H1 (cell line): ENCODE data around the gene MPRIP. TPM values are rescaled to one million over a fixed set of nuclear protein-coding genes. Genes with fewer than 3 reads are reported as not detected.

Experiments
- CTCF ChIA-PET: fragments of 300-600 bp; sonication (Branson Sonifier 250); formaldehyde crosslinking; loops from one replicate; lab custom pipeline; 2021; ENCODE audit not compliant: partially characterized antibody; lab: Charles Lee
- POLR2A ChIA-PET: fragments of 300-600 bp; sonication (Branson Sonifier 250); formaldehyde crosslinking; loops from one replicate; lab custom pipeline; 2021; ENCODE audit warnings: inconsistent platforms; ENCODE audit not compliant: partially characterized antibody; lab: Charles Lee
- DNase-seq, 2 experiments: peaks; one replicate each; pipeline versions ENCODE4 v3.0.0 to v3.0.0-alpha.2; 2010 to 2022; ENCODE audit warnings: low spot score in 2 of 2, low read depth in 1 of 2, mixed read lengths in 1 of 2
- FAIRE-seq: peaks from 2 replicates; lab custom pipeline; 2011; peaks lifted over from hg19 to GRCh38; lab: Jason Lieb, UNC
- H2AFZ ChIP-seq: 2 replicates; pipeline ENCODE4 v1.8.1; 2012; ENCODE audit warnings: low read length, inconsistent platforms
- H2AK5ac ChIP-seq: 2 replicates; pipeline ENCODE4 v1.6.1; 2013; ENCODE audit warnings: low read depth, low read length
- H2BK120ac ChIP-seq: replicated peaks from 2 replicates; pipeline ENCODE3; 2013; ENCODE audit warnings: low read depth, low read length, inconsistent platforms
- H2BK12ac ChIP-seq: 2 replicates; pipeline ENCODE4 v1.6.1; 2013; ENCODE audit warnings: low read depth, low read length
- H2BK15ac ChIP-seq: 2 replicates; pipeline ENCODE4 v1.6.1; 2013; ENCODE audit warnings: low read length
- H2BK20ac ChIP-seq: 2 replicates; pipeline ENCODE4 v1.6.1; 2013; ENCODE audit warnings: low read length
- H2BK5ac ChIP-seq: 2 replicates; pipeline ENCODE4 v1.6.1; 2013; ENCODE audit warnings: low read depth, low read length
- H3K14ac ChIP-seq: 2 replicates; pipeline ENCODE4 v1.6.1; 2013; ENCODE audit warnings: inconsistent platforms; ENCODE audit not compliant: insufficient read length
- H3K18ac ChIP-seq: 2 replicates; pipeline ENCODE4 v1.6.1; 2013; ENCODE audit warnings: low read length; ENCODE audit errors: extremely low read depth
- H3K23ac ChIP-seq: 2 replicates; pipeline ENCODE4 v1.6.1; 2013; ENCODE audit warnings: inconsistent platforms; ENCODE audit not compliant: insufficient read length
- H3K23me2 ChIP-seq: 2 replicates; pipeline ENCODE4 v1.6.1; 2013; ENCODE audit warnings: low read depth, low read length
- H3K27ac ChIP-seq: 2 replicates; pipeline ENCODE4 v1.6.1; 2011; ENCODE audit warnings: low read depth, low read length, inconsistent platforms
- H3K27me3 ChIP-seq, 4 experiments: replicated peaks in 1 of 4; 1 replicate in 1 of 4; 2 replicates in 3 of 4; pipeline versions ENCODE4 v1.6.1 to v1.8.1; 2011 to 2013; ENCODE audit warnings: low read length in 3 of 4, mild to moderate bottlenecking in 3 of 4, inconsistent platforms in 2 of 4, mixed read lengths in 2 of 4, moderate library complexity in 1 of 4; ENCODE audit not compliant: control insufficient read depth in 3 of 4, insufficient read depth in 3 of 4; ENCODE audit errors: extremely low read depth in 1 of 4
- H3K36me3 ChIP-seq, 4 experiments: 2 replicates each; pipeline versions ENCODE4 v1.6.1 to v1.8.1; 2011 to 2013; ENCODE audit warnings: mild to moderate bottlenecking in 4 of 4, low read length in 3 of 4, moderate library complexity in 2 of 4, control low read depth in 1 of 4, inconsistent platforms in 1 of 4; ENCODE audit not compliant: insufficient read depth in 4 of 4, control insufficient read depth in 2 of 4
- H3K4ac ChIP-seq: replicated peaks from 2 replicates; pipeline ENCODE3; 2013; ENCODE audit warnings: low read length, low read depth, mixed read lengths, inconsistent platforms; ENCODE audit not compliant: insufficient read length
- H3K4me1 ChIP-seq, 4 experiments: replicated peaks in 1 of 4; 1 replicate in 1 of 4; 2 replicates in 3 of 4; pipeline versions ENCODE4 v1.6.1 to v1.8.1; 2011 to 2013; ENCODE audit warnings: low read length in 3 of 4, inconsistent platforms in 2 of 4, mixed read lengths in 1 of 4; ENCODE audit not compliant: insufficient read depth in 4 of 4, control insufficient read depth in 3 of 4
- H3K4me2 ChIP-seq, 2 experiments: 2 replicates each; pipeline versions ENCODE4 v1.6.1 to v1.8.1; 2011 to 2013; ENCODE audit warnings: low read depth in 2 of 2, low read length in 2 of 2, control low read depth in 1 of 2, inconsistent platforms in 1 of 2, mild to moderate bottlenecking in 1 of 2; ENCODE audit not compliant: insufficient read depth in 1 of 2
- H3K4me3 ChIP-seq, 4 experiments: fragments of 200-600, 300-600 bp in 1 of 4; sonication (generic), shearing (Covaris generic), sonication (Bioruptor Twin) in 1 of 4; 2 replicates each; pipeline versions ENCODE4 v1.5.1 to v1.8.1; 2011 to 2016; ENCODE audit warnings: low read length in 4 of 4, low read depth in 3 of 4, control low read depth in 2 of 4, inconsistent platforms in 2 of 4, mild to moderate bottlenecking in 2 of 4, mixed read lengths in 1 of 4, moderate library complexity in 1 of 4; ENCODE audit not compliant: insufficient read depth in 2 of 4; ENCODE audit errors: extremely low read depth in 1 of 4
- H3K56ac ChIP-seq: replicated peaks from 2 replicates; pipeline ENCODE3; 2013; ENCODE audit warnings: low read depth, mild to moderate bottlenecking, mixed read lengths, low read length, inconsistent platforms; ENCODE audit not compliant: insufficient read length
- H3K79me1 ChIP-seq: 2 replicates; pipeline ENCODE4 v1.6.1; 2013; ENCODE audit warnings: low read depth, low read length, control low read depth
- H3K79me2 ChIP-seq, 2 experiments: 2 replicates each; pipeline versions ENCODE4 v1.6.1 to v1.8.1; 2012 to 2013; ENCODE audit warnings: low read length in 2 of 2, mild to moderate bottlenecking in 2 of 2, inconsistent platforms in 1 of 2; ENCODE audit not compliant: insufficient read depth in 2 of 2, control insufficient read depth in 1 of 2
- H3K9ac ChIP-seq, 4 experiments: replicated peaks in 1 of 4; 1 replicate in 1 of 4; 2 replicates in 3 of 4; pipeline versions ENCODE4 v1.6.1 to v1.8.1; 2011 to 2013; ENCODE audit warnings: low read depth in 3 of 4, low read length in 3 of 4, control low read depth in 2 of 4, mild to moderate bottlenecking in 2 of 4, moderate library complexity in 2 of 4, inconsistent platforms in 1 of 4; ENCODE audit errors: extremely low read depth in 1 of 4
- H3K9me3 ChIP-seq, 2 experiments: 2 replicates each; pipeline versions ENCODE4 v1.6.1 to v1.8.1; 2012 to 2013; ENCODE audit warnings: mild to moderate bottlenecking in 2 of 2, moderate library complexity in 2 of 2, control low read depth in 1 of 2, inconsistent platforms in 1 of 2, low read depth in 1 of 2, low read length in 1 of 2, mixed read lengths in 1 of 2; ENCODE audit not compliant: insufficient read depth in 2 of 2
- H4K20me1 ChIP-seq, 2 experiments: replicated peaks in 1 of 2; 2 replicates each; pipeline versions ENCODE3 to v1.8.1; 2011 to 2013; ENCODE audit warnings: inconsistent platforms in 2 of 2, low read length in 2 of 2, mild to moderate bottlenecking in 1 of 2; ENCODE audit not compliant: insufficient read depth in 2 of 2, control insufficient read depth in 1 of 2
- H4K5ac ChIP-seq: 2 replicates; pipeline ENCODE4 v1.6.1; 2013; ENCODE audit warnings: low read length, low read depth, mixed read lengths, inconsistent platforms; ENCODE audit not compliant: insufficient read length
- H4K8ac ChIP-seq: 2 replicates; pipeline ENCODE4 v1.8.0; 2013; ENCODE audit warnings: mild to moderate bottlenecking, moderate library complexity, low read length, inconsistent platforms; ENCODE audit not compliant: insufficient read depth; ENCODE audit errors: extremely low read depth
- H4K91ac ChIP-seq: replicated peaks from 2 replicates; pipeline ENCODE3; 2013; ENCODE audit warnings: low read length, mixed read lengths, inconsistent platforms; ENCODE audit not compliant: insufficient read length
- BACH1 ChIP-seq: IDR thresholded peaks from 2 replicates; pipeline ENCODE4 v1.6.1; 2012; ENCODE audit warnings: low read length, improper control_type of control experiment
- E2F6 ChIP-seq: IDR thresholded peaks from 2 replicates; pipeline ENCODE4 v1.6.1; 2012; ENCODE audit warnings: inconsistent platforms
- FOSL1 ChIP-seq: IDR thresholded peaks from 2 replicates; pipeline ENCODE4 v1.6.1; 2011; ENCODE audit warnings: mild to moderate bottlenecking, low read depth, low read length, moderate library complexity; ENCODE audit not compliant: insufficient read depth
- GABPA ChIP-seq: IDR thresholded peaks from 2 replicates; pipeline ENCODE4 v1.6.1; 2011; ENCODE audit warnings: mild to moderate bottlenecking, low read length, moderate library complexity, borderline replicate concordance; ENCODE audit not compliant: insufficient read depth
- HDAC2 ChIP-seq, 2 experiments: fragments of 300-600 bp in 1 of 2; sonication (generic) in 1 of 2; IDR thresholded peaks; 2 replicates each; pipeline ENCODE4 v1.6.1; 2011 to 2012; ENCODE audit warnings: low read depth in 2 of 2, low read length in 2 of 2, mild to moderate bottlenecking in 2 of 2, moderate library complexity in 2 of 2, borderline replicate concordance in 1 of 2, inconsistent platforms in 1 of 2
- JUN ChIP-seq: IDR thresholded peaks from 2 replicates; pipeline ENCODE4 v1.6.1; 2011; ENCODE audit warnings: low read depth, mild to moderate bottlenecking, improper control_type of control experiment, low read length
- KDM4A ChIP-seq: IDR thresholded peaks from one replicate; pipeline ENCODE4 v1.7.1; 2012; ENCODE audit warnings: low read depth, mild to moderate bottlenecking, moderate library complexity, low read length, inconsistent platforms; ENCODE audit not compliant: severe bottlenecking
- KDM5A ChIP-seq: fragments of 200-600 bp; IDR thresholded peaks from 2 replicates; pipeline ENCODE4 v1.7.1; 2012; ENCODE audit warnings: mild to moderate bottlenecking, low read length, inconsistent platforms, mixed read lengths
- MAFK ChIP-seq: IDR thresholded peaks from 2 replicates; pipeline ENCODE4 v1.6.1; 2012; ENCODE audit warnings: low read depth, mild to moderate bottlenecking, improper control_type of control experiment, low read length
- SIRT6 ChIP-seq: IDR thresholded peaks from one replicate; pipeline ENCODE4 v1.7.1; 2012; ENCODE audit warnings: low read length, inconsistent platforms
- USF2 ChIP-seq: IDR thresholded peaks from 2 replicates; pipeline ENCODE4 v1.6.1; 2011; ENCODE audit warnings: low read length, improper control_type of control experiment
- WGBS, 2 experiments: shearing (Covaris generic) in 1 of 2; methylation state at CpG; one replicate each; pipeline versions ENCODE4 v1.1.6 to v1.1.7; 2013 to 2015; ENCODE audit warnings: low lambda C conversion rate in 2 of 2, mixed read lengths in 2 of 2, inconsistent platforms in 1 of 2, low coverage in 1 of 2, missing lambda C conversion rate in 1 of 2; ENCODE audit not compliant: insufficient replicate concordance in 2 of 2, insufficient coverage in 1 of 2, insufficient read length in 1 of 2; ENCODE audit errors: extremely low coverage in 1 of 2, missing lambda C conversion rate in 1 of 2; 5-methylcytosine and 5-hydroxymethylcytosine counted together
- polyA plus RNA-seq, 7 experiments: library from polyadenylated mRNA; depleted of rRNA in 3 of 7; stranded (reverse) in 5 of 7; unstranded in 2 of 7; fragments of >200 nt in 5 of 7; fragments of 200-250 nt in 2 of 7; gene quantifications; 1 replicate in 5 of 7; 2 replicates in 1 of 7; 4 replicates in 1 of 7; pipeline versions ENCODE4 v1.2.1 to v1.2.3, GENCODE V29; 2011 to 2013; ENCODE audit warnings: missing spikeins in 2 of 7, mixed read lengths in 2 of 7
- total RNA-seq: library from RNA; stranded (reverse); fragmentation: NEBNext Ultra II Directional; extraction: Animal tissue kit (Norgen Biotek cat#: 25700); gene quantifications from 2 replicates; pipeline ENCODE4 v1.2.1, GENCODE V29; 2021

The MPRIP gene
- total and polyA plus RNA-seq, 2 of the 8 experiments (the other 6 are each of a cell fraction or from before 2014, with no cell fraction given) = 48.6 to 146 TPM

GRCh38 chr17:17153709-17154108 lies 111.5 kb downstream of the MPRIP start:
- H3K27me3 ChIP-seq = no peaks in the 10 kb centered on the region
- H3K79me1 ChIP-seq = no peaks in the 10 kb centered on the region
- H2BK15ac ChIP-seq = no peak overlapping the region
- H2BK20ac ChIP-seq = no peak overlapping the region
- no peak overlapping the region for H3K4me2 ChIP-seq
- H3K14ac ChIP-seq = no peak overlapping the region
- DNase-seq (no peak), FAIRE-seq (no peak)
- no peak overlapping the region for H2BK5ac ChIP-seq
- no peaks in the 10 kb centered on the region for H3K79me2 ChIP-seq
- no peaks in the 10 kb centered on the region for H3K9me3 ChIP-seq
- no peak overlapping the region for H2BK120ac ChIP-seq
- no peak overlapping the region for H2AK5ac ChIP-seq
- POLR2A ChIA-PET = interaction anchor here (1.3 kb wide), 1 partner anchor 12 kb away, joined by 5 read pairs; no protein-coding TSS in a partner anchor
- H3K36me3 ChIP-seq = peaks cover 5 to 30% (median 15%) of the 10 kb centered on the region in 4 experiments; a peak in 7 of 8 replicates
- no peak overlapping the region for H3K4me3 ChIP-seq
- 97% methylated on average over 7 of the region's 7 CpGs; no CpG with 5 or more reads in 1 of the 2 experiments for WGBS, 2 experiments
- no peak overlapping the region for H3K18ac ChIP-seq
- H3K4me1 ChIP-seq = no peaks in the 10 kb centered on the region
- no peak overlapping the region for H3K9ac ChIP-seq
- no peak overlapping the region for H4K91ac ChIP-seq
- CTCF ChIA-PET = interaction anchor here (0.6 to 6.8 kb wide), 5 partner anchors 10 to 408 kb away, joined by 3 to 67 read pairs (median 4); no protein-coding TSS in a partner anchor
- H3K23ac ChIP-seq = no peak overlapping the region
- H2AFZ ChIP-seq = no peak overlapping the region
- TF ChIP-seq BACH1 (no peak), JUN (no peak), E2F6 (no peak), SIRT6 (no peak), FOSL1 (no peak), KDM4A (no peak), USF2 (no peak), MAFK (no peak), KDM5A (no peak), GABPA (no peak), HDAC2 (IDR thresholded peaks at IDR 0.05; ENCODE audit: borderline replicate concordance in 1 of 2, low read depth in 2 of 2, low read length in 2 of 2) (no peak)
- H3K56ac ChIP-seq = no peak overlapping the region
- no peaks in the 10 kb centered on the region for H3K23me2 ChIP-seq
- no peak overlapping the region for H3K27ac ChIP-seq
- H4K20me1 ChIP-seq = peaks cover 0 to 3% of the 10 kb centered on the region in 2 experiments
- no peak overlapping the region for H3K4ac ChIP-seq
- no peak overlapping the region for H4K5ac ChIP-seq
- H4K8ac ChIP-seq = no peak overlapping the region; the same call in 1 of the 2 replicates
- no peak overlapping the region for H2BK12ac ChIP-seq
